Liver (tissue), 3 donors: ENCODE measurements around the gene RIT1.

Source experiments
- CTCF ChIP-seq: fragments of 150-350 bp; IDR thresholded peaks from 2 replicates; pipeline ENCODE4 v1.5.1; 2017; ENCODE audit warnings: improper control_type of control experiment, low read depth, low read length; ENCODE audit not compliant: missing input control
- FOXA1 ChIP-seq: IDR thresholded peaks from 2 replicates; pipeline ENCODE4 v1.6.1; 2016; ENCODE audit warnings: antibody characterized with exemption
- GABPA ChIP-seq, 2 donors: IDR thresholded peaks in 1 of 2; conservative IDR thresholded peaks in 1 of 2; 2 replicates each; pipeline ENCODE4 v1.6.1; 2016; ENCODE audit warnings: antibody characterized with exemption in 2 of 2, mild to moderate bottlenecking in 1 of 2, moderate library complexity in 1 of 2
- HNF4A ChIP-seq, 2 donors: conservative IDR thresholded peaks; 2 replicates each; pipeline ENCODE4 v1.6.1; 2016; ENCODE audit warnings: antibody characterized with exemption in 2 of 2, mild to moderate bottlenecking in 2 of 2
- MAX ChIP-seq: IDR thresholded peaks from 2 replicates; pipeline ENCODE4 v1.6.1; 2016; ENCODE audit warnings: antibody characterized with exemption
- RAD21 ChIP-seq, 2 donors: IDR thresholded peaks; 2 replicates each; pipeline ENCODE4 v1.6.1; 2016; ENCODE audit warnings: antibody characterized with exemption in 2 of 2, mild to moderate bottlenecking in 2 of 2
- TAF1 ChIP-seq: conservative IDR thresholded peaks from 2 replicates; pipeline ENCODE4 v1.6.1; 2016; ENCODE audit warnings: antibody characterized with exemption, mild to moderate bottlenecking
- donor health status: healthy.
- donor health status: healthy.

GRCh38 chr1:155912056-155912536, 947 bp upstream of the RIT1 start:
- TF ChIP-seq CTCF (no peak), TAF1 (no peak), GABPA (IDR thresholded peaks at IDR 0.05 in 1 of 2, conservative IDR thresholded peaks at IDR 0.05 in 1 of 2) (no peak), MAX (no peak), FOXA1 (no peak), RAD21 (IDR thresholded peaks at IDR 0.05) (no peak), HNF4A (conservative IDR thresholded peaks at IDR 0.05) (no peak)
